ENCODE measurements around the gene ACTA2.

Gene ACTA2

DNA sequence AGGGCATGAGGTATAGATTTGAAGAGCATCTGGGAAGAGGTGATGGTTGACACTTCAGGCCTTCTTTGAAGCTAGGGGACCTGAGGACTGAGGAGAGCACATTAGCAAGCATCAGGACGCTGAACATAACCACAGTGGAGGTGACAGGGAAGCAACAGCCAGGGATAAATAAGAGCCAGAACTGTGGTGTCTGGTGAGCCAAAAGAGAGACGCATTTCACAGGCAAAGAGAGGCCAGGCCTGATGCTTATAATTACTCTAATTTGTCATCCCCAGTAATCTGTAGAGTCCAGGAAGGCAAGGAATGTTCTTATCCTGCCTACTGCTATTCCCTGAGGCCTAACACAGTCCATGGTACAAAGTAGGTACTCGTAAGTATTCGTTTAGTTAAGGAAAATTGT lies 27.7 kb upstream of the ACTA2 start:
- H3K27me3 ChIP-seq (ENCODE audit: control insufficient read depth, insufficient read depth, low read length), result no peaks in the 10 kb centered on the region
- no peak overlapping the region for H3K4me3 ChIP-seq (ENCODE audit: low read depth, low read length)
- no peak overlapping the region for H2AFZ ChIP-seq
- H3K4me2 ChIP-seq (ENCODE audit: low read length), result no peak overlapping the region
- H3K9ac ChIP-seq, result no peak overlapping the region
- H3K79me2 ChIP-seq, result no peaks in the 10 kb centered on the region
- H3K9me3 ChIP-seq (ENCODE audit: control insufficient read depth, low read length), result no peaks in the 10 kb centered on the region
- no peak overlapping the region for H3K27ac ChIP-seq
- no peaks in the 10 kb centered on the region for H3K4me1 ChIP-seq
- TF ChIP-seq, protein P1, sequence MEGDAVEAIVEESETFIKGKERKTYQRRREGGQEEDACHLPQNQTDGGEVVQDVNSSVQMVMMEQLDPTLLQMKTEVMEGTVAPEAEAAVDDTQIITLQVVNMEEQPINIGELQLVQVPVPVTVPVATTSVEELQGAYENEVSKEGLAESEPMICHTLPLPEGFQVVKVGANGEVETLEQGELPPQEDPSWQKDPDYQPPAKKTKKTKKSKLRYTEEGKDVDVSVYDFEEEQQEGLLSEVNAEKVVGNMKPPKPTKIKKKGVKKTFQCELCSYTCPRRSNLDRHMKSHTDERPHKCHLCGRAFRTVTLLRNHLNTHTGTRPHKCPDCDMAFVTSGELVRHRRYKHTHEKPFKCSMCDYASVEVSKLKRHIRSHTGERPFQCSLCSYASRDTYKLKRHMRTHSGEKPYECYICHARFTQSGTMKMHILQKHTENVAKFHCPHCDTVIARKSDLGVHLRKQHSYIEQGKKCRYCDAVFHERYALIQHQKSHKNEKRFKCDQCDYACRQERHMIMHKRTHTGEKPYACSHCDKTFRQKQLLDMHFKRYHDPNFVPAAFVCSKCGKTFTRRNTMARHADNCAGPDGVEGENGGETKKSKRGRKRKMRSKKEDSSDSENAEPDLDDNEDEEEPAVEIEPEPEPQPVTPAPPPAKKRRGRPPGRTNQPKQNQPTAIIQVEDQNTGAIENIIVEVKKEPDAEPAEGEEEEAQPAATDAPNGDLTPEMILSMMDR (IDR thresholded peaks at IDR 0.05), result no peak
- no peaks in the 10 kb centered on the region for H3K36me3 ChIP-seq (ENCODE audit: control insufficient read depth, insufficient read depth, low read length)

DNA sequence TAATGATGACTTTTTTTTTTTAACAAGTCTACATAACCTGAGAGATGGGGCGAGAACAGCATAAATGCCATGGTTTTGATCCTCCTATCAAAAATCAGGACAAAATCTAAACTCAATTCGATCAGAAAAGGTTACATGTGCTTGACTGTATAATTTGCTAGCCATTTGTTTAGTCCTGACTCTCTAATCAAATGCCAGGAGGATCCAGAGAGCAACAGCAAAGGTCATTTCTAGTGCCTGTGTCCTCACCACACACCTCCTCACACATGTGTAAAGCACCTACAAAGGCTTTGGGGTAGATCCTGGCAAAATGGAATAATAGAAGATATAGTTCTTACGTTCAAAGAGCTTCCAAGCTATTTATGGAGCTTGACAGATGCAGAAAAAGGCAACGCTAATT lies 27.0 kb upstream of the ACTA2 start:
- Histone ChIP-seq H3K4me3 (ENCODE audit: low read depth, low read length) (no peak overlapping the region), H3K4me2 (ENCODE audit: low read length) (no peak overlapping the region), H3K36me3 (ENCODE audit: control insufficient read depth, insufficient read depth, low read length) (no peaks in the 10 kb centered on the region), H3K79me2 (no peaks in the 10 kb centered on the region), H3K27me3 (ENCODE audit: control insufficient read depth, insufficient read depth, low read length) (no peaks in the 10 kb centered on the region), H3K9ac (no peak overlapping the region), H2AFZ (no peak overlapping the region), H3K27ac (no peak overlapping the region), H3K9me3 (ENCODE audit: control insufficient read depth, low read length) (no peaks in the 10 kb centered on the region), H3K4me1 (no peaks in the 10 kb centered on the region)
- TF ChIP-seq, protein P1 (IDR thresholded peaks at IDR 0.05), result no peak

DNA sequence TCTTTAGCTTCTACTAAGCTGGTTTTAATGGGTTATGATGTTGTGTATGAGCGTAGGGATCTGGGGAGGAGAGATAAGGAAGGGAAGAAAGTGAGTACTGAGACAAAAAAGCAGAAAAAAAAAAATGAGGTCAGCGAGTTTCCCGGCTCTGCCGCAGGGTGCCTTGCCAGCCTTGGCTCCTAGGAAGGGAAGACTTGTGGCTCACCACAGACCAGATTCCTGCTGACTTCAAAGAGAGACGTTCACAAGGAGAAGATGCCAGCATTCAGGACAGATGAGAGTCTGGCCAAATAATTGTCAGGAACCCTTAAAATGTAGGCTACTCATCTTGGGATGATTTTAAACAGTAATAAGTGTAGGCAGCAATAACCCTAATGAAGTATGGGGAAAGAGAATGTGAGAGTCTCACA lies 26.6 kb upstream of the ACTA2 start:
- H3K9me3 ChIP-seq (ENCODE audit: control insufficient read depth, low read length), result no peaks in the 10 kb centered on the region

DNA sequence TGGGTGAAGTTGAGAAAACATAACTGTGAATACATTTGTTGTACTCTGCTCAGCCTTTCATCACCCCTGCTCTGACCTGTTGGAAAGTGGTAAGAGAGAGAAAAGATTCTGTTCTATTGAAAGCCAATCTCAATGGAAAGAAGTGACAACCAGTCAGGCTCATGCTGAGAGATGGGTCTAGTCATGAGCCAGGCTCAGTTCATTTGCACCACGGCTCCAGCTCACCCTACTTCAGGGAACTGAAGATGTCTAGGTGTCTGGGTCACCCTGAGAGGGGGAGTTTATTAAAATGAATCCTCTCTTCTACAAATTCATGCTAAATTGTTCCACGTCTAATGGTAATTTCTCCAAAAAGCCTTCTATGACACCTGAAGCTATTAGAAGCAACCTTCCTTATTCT lies 25.9 kb upstream of the ACTA2 start:
- H3K4me1 ChIP-seq, result no peaks in the 10 kb centered on the region
- H3K27me3 ChIP-seq (ENCODE audit: control insufficient read depth, insufficient read depth, low read length), result no peaks in the 10 kb centered on the region
- H3K4me3 ChIP-seq (ENCODE audit: low read depth, low read length), result no peak overlapping the region
- TF ChIP-seq, protein P1 (IDR thresholded peaks at IDR 0.05), result no peak
- H3K4me2 ChIP-seq (ENCODE audit: low read length), result no peak overlapping the region
- no peaks in the 10 kb centered on the region for H3K36me3 ChIP-seq (ENCODE audit: control insufficient read depth, insufficient read depth, low read length)
- no peak overlapping the region for H3K27ac ChIP-seq
- no peak overlapping the region for H3K9ac ChIP-seq
- H3K79me2 ChIP-seq, result no peaks in the 10 kb centered on the region
- H2AFZ ChIP-seq, result no peak overlapping the region
- H3K9me3 ChIP-seq (ENCODE audit: control insufficient read depth, low read length), result no peaks in the 10 kb centered on the region

More for the DNA sequence above, 26.6 kb upstream of the ACTA2 start:
- no peak overlapping the region for H3K9ac ChIP-seq
- H3K27me3 ChIP-seq (ENCODE audit: control insufficient read depth, insufficient read depth, low read length), result no peaks in the 10 kb centered on the region
- no peak overlapping the region for H3K4me3 ChIP-seq (ENCODE audit: low read depth, low read length)
- TF ChIP-seq, protein P1 (IDR thresholded peaks at IDR 0.05), result no peak
- H3K4me1 ChIP-seq, result no peaks in the 10 kb centered on the region
- no peaks in the 10 kb centered on the region for H3K79me2 ChIP-seq
- H2AFZ ChIP-seq, result no peak overlapping the region
- no peak overlapping the region for H3K27ac ChIP-seq
- no peak overlapping the region for H3K4me2 ChIP-seq (ENCODE audit: low read length)
- H3K36me3 ChIP-seq (ENCODE audit: control insufficient read depth, insufficient read depth, low read length), result no peaks in the 10 kb centered on the region

DNA sequence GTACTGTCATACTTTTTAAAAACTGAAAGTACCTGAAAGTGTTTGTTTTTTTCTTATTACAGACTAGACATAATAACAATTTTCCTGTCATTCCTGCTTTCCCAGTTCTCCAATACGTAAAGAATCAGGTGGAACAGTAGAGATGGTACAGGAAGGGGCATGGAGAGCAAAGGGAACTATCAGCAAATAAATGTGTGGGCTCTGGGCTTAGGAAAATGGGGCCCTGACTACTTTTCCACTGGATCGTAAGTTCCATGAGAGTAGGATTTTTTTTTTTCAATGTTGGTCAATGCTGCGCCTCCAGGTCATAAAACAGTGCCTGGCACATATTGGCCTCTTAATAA lies 22.8 kb upstream of the ACTA2 start:
- Histone ChIP-seq H3K27me3 (ENCODE audit: control insufficient read depth, insufficient read depth, low read length) (no peaks in the 10 kb centered on the region), H3K4me3 (ENCODE audit: low read depth, low read length) (peak overlapping the region; percentile 43), H3K4me2 (ENCODE audit: low read length) (peak overlapping the region; percentile 53), H3K4me1 (no peaks in the 10 kb centered on the region), H3K79me2 (no peaks in the 10 kb centered on the region), H3K36me3 (ENCODE audit: control insufficient read depth, insufficient read depth, low read length) (no peaks in the 10 kb centered on the region), H3K27ac (no peak overlapping the region), H3K9me3 (ENCODE audit: control insufficient read depth, low read length) (no peaks in the 10 kb centered on the region), H2AFZ (peak overlapping the region; percentile 30), H3K9ac (no peak overlapping the region)
- TF ChIP-seq, protein P1 (IDR thresholded peaks at IDR 0.05), result no peak
